ENCODE data around the gene SUDS3.

Gene SUDS3

DNA sequence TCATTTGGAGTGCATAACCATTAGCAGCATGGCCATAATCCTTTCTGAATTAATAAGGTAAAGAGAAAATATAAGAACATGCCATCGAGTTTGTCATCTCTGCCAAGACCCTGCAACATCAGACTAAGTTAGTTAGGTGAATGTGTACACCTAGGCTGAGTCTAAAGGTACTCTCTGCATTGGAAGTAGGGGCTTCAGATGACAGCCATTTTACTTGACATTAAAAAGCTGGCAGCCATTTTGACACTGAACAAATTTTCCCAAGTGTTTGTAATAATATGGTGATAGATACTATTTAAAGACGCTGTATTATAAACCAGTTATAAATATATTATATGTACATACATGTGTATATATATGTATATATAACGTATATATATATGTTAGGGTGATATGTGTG, 79.0 kb downstream of the SUDS3 start:
- DNase-seq (ENCODE audit: low read depth): no peak

DNA sequence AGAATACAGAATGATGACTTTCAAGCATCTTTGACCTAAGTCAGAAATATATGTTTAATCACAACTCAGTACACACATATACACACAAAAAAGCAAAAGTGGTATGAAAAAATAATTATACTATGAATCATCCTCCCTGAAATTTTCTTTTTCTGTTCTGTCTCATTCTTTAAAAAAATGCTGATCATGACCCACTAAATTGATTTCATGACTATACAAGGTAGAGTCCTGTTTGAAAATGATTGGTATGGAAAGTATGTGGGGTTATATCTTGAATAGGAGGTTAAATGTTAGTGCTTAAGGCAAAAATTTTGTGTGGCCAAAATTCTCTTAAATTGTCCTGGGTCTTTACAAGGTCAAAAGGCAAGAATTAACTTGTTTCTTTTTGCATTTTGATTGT, 80.4 kb downstream of the SUDS3 start:
- no peak for DNase-seq (ENCODE audit: low read depth)

DNA sequence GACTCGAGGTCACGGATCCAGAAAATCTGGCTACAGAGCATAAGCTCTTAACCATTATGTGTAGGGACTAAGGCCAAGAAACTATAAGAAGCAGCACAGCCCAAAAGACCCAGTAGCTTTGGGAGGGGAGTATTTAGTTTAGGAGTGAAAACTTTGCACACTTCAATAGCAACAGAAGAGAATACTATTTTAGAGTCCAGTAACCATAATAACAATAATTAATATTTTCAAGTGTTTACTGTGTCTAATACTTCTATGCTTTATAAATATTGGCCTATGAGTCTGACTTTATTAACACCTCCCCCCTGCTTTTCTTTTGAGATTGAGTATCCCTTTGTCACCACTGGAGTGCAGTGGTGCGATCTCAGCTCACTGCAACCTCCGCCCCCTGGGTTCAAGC, 82.8 kb downstream of the SUDS3 start:
- no peak for DNase-seq (ENCODE audit: low read depth)

DNA sequence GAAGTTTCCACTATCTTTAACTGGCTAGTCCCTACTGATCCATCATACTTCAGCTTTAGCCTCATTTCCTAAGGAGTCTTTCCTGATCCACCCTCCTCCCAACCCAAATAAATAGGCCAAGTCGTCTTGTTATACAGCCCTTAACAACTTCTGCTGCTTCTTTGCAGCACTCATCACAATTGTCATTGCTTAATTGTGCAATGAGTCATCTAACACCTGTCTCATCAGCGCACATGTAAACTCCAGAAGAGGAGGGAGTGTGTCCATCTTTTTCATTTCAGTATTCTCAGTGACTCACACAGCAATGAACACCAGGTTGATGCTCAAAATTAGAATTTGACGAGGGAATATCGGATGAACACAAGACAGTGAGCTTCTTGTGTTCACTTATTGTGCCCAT, 87.3 kb downstream of the SUDS3 start:
- no peak for DNase-seq (ENCODE audit: low read depth)

DNA sequence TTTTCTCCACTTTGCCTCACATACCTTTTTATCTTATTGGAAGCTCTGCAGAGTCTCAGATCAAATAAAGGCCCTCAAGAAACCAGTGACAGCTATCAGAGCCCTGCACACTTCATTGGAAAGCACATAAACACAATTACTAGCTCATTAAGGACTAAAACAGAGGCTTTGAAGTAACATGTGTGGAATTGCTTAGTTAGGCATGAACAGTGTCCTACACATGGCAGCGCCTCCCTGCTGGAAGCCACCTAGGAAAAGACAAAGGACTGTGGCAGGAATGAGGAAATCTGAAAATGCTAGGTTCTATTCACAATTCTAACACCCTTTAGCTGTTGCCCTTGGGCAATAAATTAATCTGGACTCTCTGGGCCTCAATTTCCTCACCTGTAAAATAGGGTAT, 89.4 kb downstream of the SUDS3 start:
- no peak for DNase-seq (ENCODE audit: low read depth)

All from T-helper 22 cell (primary cell).